Measurements from ENCODE around the gene GRK3. TPM values are rescaled to one million over a fixed set of nuclear protein-coding genes. Genes with fewer than 3 reads are reported as not detected.

The GRK3 gene
- total RNA-seq, 1 experiment from 2014 or later, result 14.6 TPM

DNA sequence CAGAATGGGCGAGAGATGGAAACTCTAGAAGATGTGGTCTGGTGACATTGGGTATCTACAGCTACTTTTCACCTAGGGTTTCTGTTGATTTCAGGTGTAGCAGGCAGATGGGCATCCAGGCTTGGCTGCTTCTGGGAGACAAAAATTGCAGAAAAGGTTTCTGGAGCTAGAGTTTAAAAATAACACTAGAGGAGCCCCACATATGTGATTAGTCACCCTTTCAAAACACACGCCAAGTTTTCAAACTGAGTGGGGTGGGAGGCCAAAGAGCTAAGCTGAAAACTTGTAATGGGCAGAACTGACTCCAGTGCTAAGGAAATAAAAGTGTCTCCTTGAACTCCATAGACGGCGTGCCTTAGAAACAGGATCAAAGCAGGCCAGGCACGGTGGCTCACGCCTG, 80.8 kb downstream of the GRK3 start:
- no TSS peak for BruUV-seq (replicated peaks)
- POLR2A ChIA-PET, result no interaction called here
- Histone ChIP-seq H3K4me3 (replicated peaks in 1 of 2; ENCODE audit: low read depth in 1 of 2, low read length in 2 of 2) (no peak overlapping the region), H4K20me1 (ENCODE audit: insufficient read depth) (no peaks in the 10 kb centered on the region), H3K9me2 (ENCODE audit: insufficient read depth) (no peaks in the 10 kb centered on the region), H3K27ac (ENCODE audit: low read depth, low read length) (no peak overlapping the region), H3K36me3 (ENCODE audit: control insufficient read depth in 1 of 2, insufficient read depth in 2 of 2, low read length in 2 of 2) (no peaks in the 10 kb centered on the region), H2AFZ (ENCODE audit: low read depth, low read length, poor library complexity, severe bottlenecking) (no peak overlapping the region), H3K4me2 (ENCODE audit: low read length) (no peak overlapping the region), H3K79me2 (ENCODE audit: insufficient read depth, low read length) (no peaks in the 10 kb centered on the region), H3K4me1 (ENCODE audit: control insufficient read depth in 1 of 2, insufficient read depth in 2 of 2, low read length in 2 of 2) (peaks cover 3 to 13% of the 10 kb centered on the region in 2 experiments; a peak in 1 of 4 replicates), H3K9me3 (ENCODE audit: control insufficient read depth in 1 of 2, insufficient read depth in 1 of 2, low read depth in 1 of 2, low read length in 2 of 2) (no peaks in the 10 kb centered on the region), H3K27me3 (ENCODE audit: insufficient read depth, low read length) (no peaks in the 10 kb centered on the region), H3K9ac (ENCODE audit: low read length) (no peak overlapping the region)
- ATAC-seq (no peak), DNase-seq (ENCODE audit: low read depth, low spot score) (no peak)
- CTCF ChIA-PET, result no interaction called here
- RAD21 ChIA-PET (ENCODE audit: low non-redundant PET in 1 of 2, low total read pairs in 2 of 2, uncharacterized antibody in 2 of 2, unreplicated experiment in 2 of 2), result no interaction called here
- TF ChIP-seq, protein P1, sequence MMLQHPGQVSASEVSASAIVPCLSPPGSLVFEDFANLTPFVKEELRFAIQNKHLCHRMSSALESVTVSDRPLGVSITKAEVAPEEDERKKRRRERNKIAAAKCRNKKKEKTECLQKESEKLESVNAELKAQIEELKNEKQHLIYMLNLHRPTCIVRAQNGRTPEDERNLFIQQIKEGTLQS (IDR thresholded peaks at IDR 0.05), result no peak
- TF ChIP-seq ELF1 (IDR thresholded peaks at IDR 0.05; ENCODE audit: borderline replicate concordance, low read depth) (no peak), CEBPB (IDR thresholded peaks at IDR 0.05; ENCODE audit: low read depth) (no peak), SIN3A (IDR thresholded peaks at IDR 0.05; ENCODE audit: low read depth) (no peak), EGR1 (IDR thresholded peaks at IDR 0.05; ENCODE audit: low read depth) (no peak), YY1 (IDR thresholded peaks at IDR 0.05; ENCODE audit: extremely low read depth, insufficient replicate concordance, low read depth, low read length) (no peak), EZH2phosphoT487 (IDR thresholded peaks at IDR 0.05; ENCODE audit: borderline replicate concordance) (no peak), POLR2AphosphoS5 (IDR thresholded peaks at IDR 0.05; ENCODE audit: low read depth, low read length) (no peak), JUND (IDR thresholded peaks at IDR 0.05) (no peak), EZH2 (IDR thresholded peaks at IDR 0.05) (no peak), POLR2A (IDR thresholded peaks at IDR 0.05; ENCODE audit: borderline replicate concordance, extremely low read depth, insufficient read depth, insufficient read length) (no peak), SP1 (IDR thresholded peaks at IDR 0.05; ENCODE audit: low read depth) (no peak)
- TF ChIP-seq, protein P2, sequence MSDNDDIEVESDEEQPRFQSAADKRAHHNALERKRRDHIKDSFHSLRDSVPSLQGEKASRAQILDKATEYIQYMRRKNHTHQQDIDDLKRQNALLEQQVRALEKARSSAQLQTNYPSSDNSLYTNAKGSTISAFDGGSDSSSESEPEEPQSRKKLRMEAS (IDR thresholded peaks at IDR 0.05), result no peak
- intact Hi-C loops (cut with micrococcal nuclease), result no loop called here

DNA sequence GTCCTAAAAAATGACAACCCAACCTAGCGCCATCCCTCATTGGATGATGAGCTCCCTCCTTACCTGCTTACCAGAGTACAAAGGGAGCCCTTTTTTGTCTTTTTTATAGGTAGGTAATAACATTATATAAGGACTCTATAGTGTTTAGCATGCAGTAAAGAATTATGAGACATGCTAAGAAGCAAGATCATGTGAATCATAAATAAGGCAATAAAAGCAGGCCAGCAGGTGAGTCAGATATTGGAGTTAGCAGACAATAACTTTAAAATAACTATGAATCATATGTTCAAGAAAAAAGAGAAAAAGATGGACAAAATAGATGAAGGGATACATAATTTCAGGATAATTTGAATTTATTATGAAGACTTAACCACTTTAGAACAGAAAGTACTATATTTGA, 81.5 kb downstream of the GRK3 start:
- Histone ChIP-seq H3K9me2 (ENCODE audit: insufficient read depth) (no peaks in the 10 kb centered on the region), H3K27ac (ENCODE audit: low read depth, low read length) (no peak overlapping the region), H3K27me3 (ENCODE audit: insufficient read depth, low read length) (no peaks in the 10 kb centered on the region), H3K9ac (ENCODE audit: low read length) (no peak overlapping the region), H3K4me2 (ENCODE audit: low read length) (no peak overlapping the region), H4K20me1 (ENCODE audit: insufficient read depth) (no peaks in the 10 kb centered on the region), H3K4me3 (replicated peaks in 1 of 2; ENCODE audit: low read depth in 1 of 2, low read length in 2 of 2) (no peak overlapping the region), H3K79me2 (ENCODE audit: insufficient read depth, low read length) (no peaks in the 10 kb centered on the region), H3K36me3 (ENCODE audit: control insufficient read depth in 1 of 2, insufficient read depth in 2 of 2, low read length in 2 of 2) (no peaks in the 10 kb centered on the region), H3K4me1 (ENCODE audit: control insufficient read depth in 1 of 2, insufficient read depth in 2 of 2, low read length in 2 of 2) (peaks cover 3 to 13% of the 10 kb centered on the region in 2 experiments; a peak in 1 of 4 replicates), H2AFZ (ENCODE audit: low read depth, low read length, poor library complexity, severe bottlenecking) (no peak overlapping the region), H3K9me3 (ENCODE audit: control insufficient read depth in 1 of 2, insufficient read depth in 1 of 2, low read depth in 1 of 2, low read length in 2 of 2) (no peaks in the 10 kb centered on the region)
- DNase-seq (ENCODE audit: low read depth, low spot score) (no peak), ATAC-seq (no peak)
- CTCF ChIA-PET, result no interaction called here
- POLR2A ChIA-PET, result no interaction called here
- RAD21 ChIA-PET (ENCODE audit: low non-redundant PET in 1 of 2, low total read pairs in 2 of 2, uncharacterized antibody in 2 of 2, unreplicated experiment in 2 of 2), result no interaction called here
- intact Hi-C loops (cut with micrococcal nuclease), result no loop called here
- BruUV-seq (replicated peaks), result no TSS peak
- TF ChIP-seq CBX3 (IDR thresholded peaks at IDR 0.05; ENCODE audit: low read depth) (no peak), RAD21 (IDR thresholded peaks at IDR 0.05; ENCODE audit: low read depth) (no peak), SP1 (IDR thresholded peaks at IDR 0.05; ENCODE audit: low read depth) (no peak), EZH2 (IDR thresholded peaks at IDR 0.05) (no peak), CEBPB (IDR thresholded peaks at IDR 0.05; ENCODE audit: low read depth) (no peak), SIN3A (IDR thresholded peaks at IDR 0.05; ENCODE audit: low read depth) (no peak)
- TF ChIP-seq, protein P3, sequence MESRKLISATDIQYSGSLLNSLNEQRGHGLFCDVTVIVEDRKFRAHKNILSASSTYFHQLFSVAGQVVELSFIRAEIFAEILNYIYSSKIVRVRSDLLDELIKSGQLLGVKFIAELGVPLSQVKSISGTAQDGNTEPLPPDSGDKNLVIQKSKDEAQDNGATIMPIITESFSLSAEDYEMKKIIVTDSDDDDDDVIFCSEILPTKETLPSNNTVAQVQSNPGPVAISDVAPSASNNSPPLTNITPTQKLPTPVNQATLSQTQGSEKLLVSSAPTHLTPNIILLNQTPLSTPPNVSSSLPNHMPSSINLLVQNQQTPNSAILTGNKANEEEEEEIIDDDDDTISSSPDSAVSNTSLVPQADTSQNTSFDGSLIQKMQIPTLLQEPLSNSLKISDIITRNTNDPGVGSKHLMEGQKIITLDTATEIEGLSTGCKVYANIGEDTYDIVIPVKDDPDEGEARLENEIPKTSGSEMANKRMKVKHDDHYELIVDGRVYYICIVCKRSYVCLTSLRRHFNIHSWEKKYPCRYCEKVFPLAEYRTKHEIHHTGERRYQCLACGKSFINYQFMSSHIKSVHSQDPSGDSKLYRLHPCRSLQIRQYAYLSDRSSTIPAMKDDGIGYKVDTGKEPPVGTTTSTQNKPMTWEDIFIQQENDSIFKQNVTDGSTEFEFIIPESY (IDR thresholded peaks at IDR 0.05; ENCODE audit: extremely low read depth, insufficient replicate concordance, low read length), result no peak
- TF ChIP-seq, protein P4, sequence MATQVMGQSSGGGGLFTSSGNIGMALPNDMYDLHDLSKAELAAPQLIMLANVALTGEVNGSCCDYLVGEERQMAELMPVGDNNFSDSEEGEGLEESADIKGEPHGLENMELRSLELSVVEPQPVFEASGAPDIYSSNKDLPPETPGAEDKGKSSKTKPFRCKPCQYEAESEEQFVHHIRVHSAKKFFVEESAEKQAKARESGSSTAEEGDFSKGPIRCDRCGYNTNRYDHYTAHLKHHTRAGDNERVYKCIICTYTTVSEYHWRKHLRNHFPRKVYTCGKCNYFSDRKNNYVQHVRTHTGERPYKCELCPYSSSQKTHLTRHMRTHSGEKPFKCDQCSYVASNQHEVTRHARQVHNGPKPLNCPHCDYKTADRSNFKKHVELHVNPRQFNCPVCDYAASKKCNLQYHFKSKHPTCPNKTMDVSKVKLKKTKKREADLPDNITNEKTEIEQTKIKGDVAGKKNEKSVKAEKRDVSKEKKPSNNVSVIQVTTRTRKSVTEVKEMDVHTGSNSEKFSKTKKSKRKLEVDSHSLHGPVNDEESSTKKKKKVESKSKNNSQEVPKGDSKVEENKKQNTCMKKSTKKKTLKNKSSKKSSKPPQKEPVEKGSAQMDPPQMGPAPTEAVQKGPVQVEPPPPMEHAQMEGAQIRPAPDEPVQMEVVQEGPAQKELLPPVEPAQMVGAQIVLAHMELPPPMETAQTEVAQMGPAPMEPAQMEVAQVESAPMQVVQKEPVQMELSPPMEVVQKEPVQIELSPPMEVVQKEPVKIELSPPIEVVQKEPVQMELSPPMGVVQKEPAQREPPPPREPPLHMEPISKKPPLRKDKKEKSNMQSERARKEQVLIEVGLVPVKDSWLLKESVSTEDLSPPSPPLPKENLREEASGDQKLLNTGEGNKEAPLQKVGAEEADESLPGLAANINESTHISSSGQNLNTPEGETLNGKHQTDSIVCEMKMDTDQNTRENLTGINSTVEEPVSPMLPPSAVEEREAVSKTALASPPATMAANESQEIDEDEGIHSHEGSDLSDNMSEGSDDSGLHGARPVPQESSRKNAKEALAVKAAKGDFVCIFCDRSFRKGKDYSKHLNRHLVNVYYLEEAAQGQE (IDR thresholded peaks at IDR 0.05; ENCODE audit: low read depth), result no peak
